Activated CD4-positive, alpha-beta T cell treated with anti-CD3 and anti-CD28 coated beads for 36 hours (primary cell): ENCODE results near the gene TNS1. TPM values are rescaled to one million over a fixed set of nuclear protein-coding genes. Genes with fewer than 3 reads are reported as not detected.

Experiments used
- ATAC-seq: fragments of 200-7000 bp; cut with Tn5 transposase; one replicate; pipeline ENCODE4 v1.10.0; 2021; ENCODE audit warnings: mild to moderate bottlenecking, moderate library complexity
- CTCF ChIA-PET: fragments of 350-600 bp; sonication (Branson Sonifier 250); formaldehyde crosslinking; loops from one replicate; lab custom pipeline; 2021; ENCODE audit warnings: antibody characterized with exemption; lab: Charles Lee
- POLR2A ChIA-PET: fragments of 350-600 bp; sonication (Branson Sonifier 250); formaldehyde crosslinking; loops from one replicate; lab custom pipeline; 2021; ENCODE audit warnings: antibody characterized with exemption, inconsistent platforms; lab: Charles Lee
- DNase-seq: peaks from one replicate; pipeline ENCODE4 v3.0.0-alpha.2; 2020
- H3K27ac Mint-ChIP-seq: one replicate; pipeline ENCODE4 v1.8.0; 2021; ENCODE audit warnings: mixed read lengths
- H3K27me3 Mint-ChIP-seq: one replicate; pipeline ENCODE4 v1.8.0; 2021; ENCODE audit warnings: mixed read lengths
- H3K36me3 Mint-ChIP-seq: one replicate; pipeline ENCODE4 v1.8.0; 2021; ENCODE audit warnings: low read depth, mixed read lengths
- H3K4me1 Mint-ChIP-seq: one replicate; pipeline ENCODE4 v1.8.0; 2021; ENCODE audit warnings: mixed read lengths
- H3K4me3 Mint-ChIP-seq: one replicate; pipeline ENCODE4 v1.8.0; 2021; ENCODE audit warnings: mild to moderate bottlenecking, moderate library complexity, mixed read lengths
- H3K9me3 Mint-ChIP-seq: one replicate; pipeline ENCODE4 v1.8.0; 2021; ENCODE audit warnings: low read depth, mixed read lengths
- intact Hi-C, 2 experiments: fragments of 100-400 bp; cut with DNase I in 1 of 2; cut with micrococcal nuclease in 1 of 2; formaldehyde crosslinking; loops; one replicate each; pipeline versions ENCODE4 v1.14.2 to v1.15.1; 2022 to 2024; cut with DNase I, micrococcal nuclease
- total RNA-seq, 2 experiments: library from RNA; stranded (reverse); gene quantifications; one replicate each; pipeline ENCODE4 v1.2.3, GENCODE V29; 2021

TNS1 gene
- total RNA-seq, 2 experiments from 2014 or later = 0.64 to 0.88 TPM

DNA sequence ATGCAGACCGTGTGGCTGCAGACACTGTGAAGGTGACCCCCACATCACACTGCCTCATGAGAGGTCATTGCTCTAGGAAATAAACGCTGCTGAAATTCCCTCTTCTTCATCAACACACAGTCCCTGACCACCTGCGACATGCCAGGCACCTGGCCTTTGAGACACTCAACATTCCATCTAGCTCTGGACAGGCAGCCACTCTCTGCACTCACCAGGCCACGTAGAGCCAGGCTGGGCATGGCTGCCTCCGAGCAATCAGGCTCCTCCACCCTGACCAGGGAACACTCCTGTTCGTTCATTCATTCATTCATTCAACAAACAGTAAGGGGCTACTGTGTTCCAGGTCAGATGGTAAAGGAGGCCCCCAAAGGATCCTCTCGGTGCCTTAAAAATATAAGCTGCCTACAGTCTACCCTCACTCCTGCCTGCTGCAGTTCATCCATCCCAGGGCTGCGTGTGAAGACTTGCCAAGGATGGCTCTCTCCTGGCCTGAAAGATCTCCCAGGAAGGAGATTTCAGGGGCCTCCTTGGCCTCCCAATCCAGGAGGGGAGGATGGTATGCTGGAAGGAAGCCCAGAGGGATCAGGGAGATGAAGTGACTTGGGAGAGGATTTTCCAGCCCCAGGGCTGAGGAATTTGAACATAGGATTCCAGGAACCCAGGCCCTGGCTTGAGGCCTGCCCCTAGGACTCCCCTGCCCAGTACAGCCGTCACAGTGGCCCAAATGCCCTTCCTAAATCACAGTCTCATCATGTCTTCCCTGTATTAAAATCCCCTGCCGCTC is 66.7 kb downstream of the TNS1 start:
- Mint-ChIP-seq H3K27me3 (peaks cover 2% of the 10 kb centered on the region), H3K4me3 (no peak overlapping the region), H3K27ac (no peak overlapping the region), H3K36me3 (no peaks in the 10 kb centered on the region), H3K4me1 (peaks cover 2% of the 10 kb centered on the region), H3K9me3 (no peaks in the 10 kb centered on the region)
- intact Hi-C loops = no loop called here
- ChIA-PET CTCF (no interaction called here), POLR2A (no interaction called here)
- DNase-seq (no peak), ATAC-seq (no peak)

DNA sequence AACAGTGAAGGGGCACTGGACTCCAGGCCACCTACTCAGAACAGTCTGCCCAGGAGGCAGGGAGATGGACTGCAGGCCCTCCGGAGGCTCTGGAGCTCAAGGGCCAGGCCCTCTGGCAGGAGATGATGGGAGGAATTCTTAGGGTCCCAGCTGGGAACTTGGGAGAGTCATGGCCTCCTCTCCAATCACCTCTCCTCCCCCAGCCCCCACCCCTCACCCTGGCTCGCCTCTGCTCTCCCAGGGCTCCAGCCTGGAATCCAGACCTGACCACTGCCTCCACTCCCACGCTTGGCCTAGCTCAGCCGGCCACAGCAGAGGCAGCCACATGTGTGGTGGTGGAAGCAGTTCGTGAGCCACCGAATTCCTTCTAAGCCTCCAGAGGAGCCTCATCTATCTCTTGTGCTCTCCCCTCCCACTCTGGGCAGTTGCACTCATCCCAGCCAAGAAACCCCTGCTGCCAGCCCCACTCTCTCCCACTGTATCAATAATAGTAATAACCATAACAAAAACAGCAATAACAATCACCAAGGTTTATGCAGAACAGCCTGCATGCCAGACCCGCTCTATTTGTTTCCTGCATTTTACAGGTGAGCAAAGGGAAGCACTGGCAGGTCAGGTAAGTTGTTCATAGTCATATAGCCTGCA is 67.4 kb downstream of the TNS1 start:
- Mint-ChIP-seq H3K9me3 (no peaks in the 10 kb centered on the region), H3K4me3 (no peak overlapping the region), H3K36me3 (no peaks in the 10 kb centered on the region), H3K27ac (no peak overlapping the region), H3K4me1 (peaks cover 2% of the 10 kb centered on the region), H3K27me3 (peaks cover 4% of the 10 kb centered on the region)
- DNase-seq = no peak
- intact Hi-C loops = no loop called here
- no peak for ATAC-seq
- ChIA-PET POLR2A (no interaction called here), CTCF (interaction anchor here (0.6 kb wide), 1 partner anchor 146 kb away, joined by 4 read pairs; no protein-coding TSS in a partner anchor)

DNA sequence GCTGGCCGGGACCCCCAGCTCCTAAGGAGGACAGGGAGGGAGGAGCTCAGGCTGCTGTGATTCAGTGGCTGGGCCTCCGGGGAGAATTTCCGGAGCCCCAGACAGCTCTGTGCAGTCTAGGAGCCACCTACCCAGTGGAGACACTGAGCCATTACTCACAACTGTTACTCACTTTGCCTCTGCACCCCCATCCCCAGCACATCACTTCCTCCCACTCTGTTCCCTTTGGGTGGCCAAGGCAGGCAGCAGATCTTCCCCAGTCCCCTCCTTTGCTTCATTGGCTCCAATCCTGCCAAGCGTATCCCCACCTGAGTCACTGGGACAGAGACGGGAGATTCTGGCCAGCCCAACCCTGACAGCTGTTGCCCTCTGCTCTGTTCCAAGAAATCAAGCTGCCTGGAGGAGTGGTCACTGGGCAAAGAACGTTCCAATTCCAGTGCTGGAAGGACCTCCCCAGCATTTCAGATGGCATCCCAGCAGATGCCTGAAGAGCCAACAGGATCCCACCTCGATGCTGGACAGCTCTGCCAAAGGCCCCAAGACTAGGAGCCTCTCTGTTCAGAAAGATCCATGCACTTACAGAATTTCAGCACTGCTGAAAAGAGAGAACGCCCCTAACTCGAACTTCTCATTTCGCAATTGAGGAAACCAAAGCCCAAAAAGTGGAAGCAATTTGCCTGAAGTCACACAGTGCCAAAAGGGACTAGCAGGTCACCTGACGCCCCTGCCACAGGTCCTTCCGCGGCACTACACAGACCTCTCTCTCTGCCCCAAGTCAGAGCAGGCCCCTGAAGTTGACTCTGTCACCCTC is 68.3 kb downstream of the TNS1 start:
- no peak overlapping the region for H3K4me3 Mint-ChIP-seq
- POLR2A ChIA-PET = no interaction called here
- intact Hi-C loops = no loop called here
- CTCF ChIA-PET = no interaction called here
- no peak overlapping the region for H3K27ac Mint-ChIP-seq
- no peaks in the 10 kb centered on the region for H3K9me3 Mint-ChIP-seq
- ATAC-seq (peak; percentile 81), DNase-seq (peak; percentile 34)
- peaks cover 2% of the 10 kb centered on the region for H3K4me1 Mint-ChIP-seq
- H3K36me3 Mint-ChIP-seq = no peaks in the 10 kb centered on the region
- H3K27me3 Mint-ChIP-seq = peaks cover 5% of the 10 kb centered on the region

DNA sequence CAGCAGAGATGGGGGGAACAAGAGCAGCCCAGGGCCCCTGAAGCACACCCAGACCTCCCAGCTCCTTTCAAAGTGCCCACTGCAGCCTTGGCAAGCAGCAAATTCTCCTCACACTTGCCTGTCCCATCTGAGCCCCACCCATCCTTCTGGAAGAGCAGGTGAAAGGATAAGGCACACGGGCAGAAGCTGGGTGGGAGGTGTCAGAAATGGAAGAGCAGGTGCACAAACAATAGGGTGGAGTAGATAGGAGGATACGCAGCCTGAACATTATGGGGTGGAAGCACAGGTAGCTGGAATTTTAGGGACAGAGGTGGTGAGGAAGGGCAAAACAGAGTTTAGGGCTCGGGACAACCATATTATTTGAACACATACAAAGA is 69.2 kb downstream of the TNS1 start:
- POLR2A ChIA-PET = no interaction called here
- CTCF ChIA-PET = interaction anchor here (0.6 to 0.9 kb wide), 2 partner anchors 60 to 154 kb away, joined by 3 read pairs; no protein-coding TSS in a partner anchor
- H3K4me3 Mint-ChIP-seq = no peak overlapping the region
- no peaks in the 10 kb centered on the region for H3K9me3 Mint-ChIP-seq
- DNase-seq (no peak), ATAC-seq (no peak)
- H3K36me3 Mint-ChIP-seq = no peaks in the 10 kb centered on the region
- H3K4me1 Mint-ChIP-seq = peaks cover 2% of the 10 kb centered on the region
- no peak overlapping the region for H3K27ac Mint-ChIP-seq
- intact Hi-C loops = no loop called here
- peaks cover 5% of the 10 kb centered on the region for H3K27me3 Mint-ChIP-seq

GRCh38 chr2:217932803-217933616 is 69.8 kb downstream of the TNS1 start:
- H3K27me3 Mint-ChIP-seq = peaks cover 5% of the 10 kb centered on the region
- ATAC-seq = no peak
- POLR2A ChIA-PET = no interaction called here

DNA sequence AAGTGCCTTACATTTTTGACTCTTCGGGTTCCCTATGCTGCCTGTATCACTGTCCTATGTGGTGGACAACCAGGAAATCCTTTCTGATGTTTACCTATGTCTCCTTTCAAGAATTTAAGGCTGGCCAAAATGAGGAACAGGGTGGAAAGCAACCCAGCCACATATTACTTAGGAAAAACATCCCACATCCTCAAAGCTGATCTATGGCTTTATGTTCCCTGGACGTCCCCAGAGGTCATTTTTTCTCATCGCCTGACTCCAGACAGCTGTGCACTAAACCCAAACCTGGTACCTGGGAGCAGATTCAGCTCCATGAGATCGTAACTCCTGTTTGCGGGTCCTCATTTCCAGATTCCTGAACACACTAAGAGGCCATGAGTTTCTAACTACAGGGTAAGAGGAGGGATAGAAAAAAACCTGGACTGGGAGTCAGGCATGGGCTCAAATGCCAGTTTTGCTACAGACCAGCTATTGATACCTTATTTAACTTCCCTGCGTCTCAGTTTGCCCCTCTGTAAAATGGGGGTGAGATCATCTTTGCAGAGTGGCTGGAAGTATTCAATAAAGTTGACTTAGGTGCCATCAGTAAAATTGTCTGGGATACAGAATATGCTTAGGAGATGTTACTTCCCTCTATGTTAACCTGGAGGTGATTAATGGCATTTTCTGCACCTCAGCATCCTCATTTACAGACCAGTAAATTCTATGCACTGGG is 70.8 kb downstream of the TNS1 start:
- Mint-ChIP-seq H3K36me3 (no peaks in the 10 kb centered on the region), H3K27ac (no peak overlapping the region), H3K4me3 (no peak overlapping the region), H3K27me3 (peaks cover 5% of the 10 kb centered on the region), H3K9me3 (no peaks in the 10 kb centered on the region), H3K4me1 (peaks cover 2% of the 10 kb centered on the region)
- CTCF ChIA-PET = interaction anchor here (1.6 kb wide), 1 partner anchor 56 kb away, joined by 3 read pairs; no protein-coding TSS in a partner anchor
- intact Hi-C loops = no loop called here
- POLR2A ChIA-PET = no interaction called here
- ATAC-seq (no peak), DNase-seq (no peak)

More at GRCh38 chr2:217932803-217933616, 69.8 kb downstream of the TNS1 start:
- no peak overlapping the region for H3K4me3 Mint-ChIP-seq
- CTCF ChIA-PET = interaction anchor here (0.6 to 1.6 kb wide), 3 partner anchors 55 to 155 kb away, joined by 3 read pairs; no protein-coding TSS in a partner anchor
- intact Hi-C loops = no loop called here
- H3K9me3 Mint-ChIP-seq = no peaks in the 10 kb centered on the region
- DNase-seq = no peak
- H3K4me1 Mint-ChIP-seq = peaks cover 2% of the 10 kb centered on the region
- H3K27ac Mint-ChIP-seq = no peak overlapping the region
- H3K36me3 Mint-ChIP-seq = no peaks in the 10 kb centered on the region

- CTCF ChIA-PET = no interaction called here
- POLR2A ChIA-PET = no interaction called here
- intact Hi-C loops = no loop called here
- DNase-seq (no peak), ATAC-seq (no peak)
- Mint-ChIP-seq H3K4me3 (no peak overlapping the region), H3K27ac (no peak overlapping the region), H3K36me3 (no peaks in the 10 kb centered on the region), H3K9me3 (no peaks in the 10 kb centered on the region), H3K27me3 (peaks cover 5% of the 10 kb centered on the region), H3K4me1 (peaks cover 2% of the 10 kb centered on the region)
Observed at GRCh38 chr2:217930761-217931563, 71.8 kb downstream of the TNS1 start.

GRCh38 chr2:217929757-217930707 is 72.8 kb downstream of the TNS1 start:
- Mint-ChIP-seq H3K27me3 (peaks cover 5% of the 10 kb centered on the region), H3K27ac (no peak overlapping the region), H3K36me3 (no peaks in the 10 kb centered on the region), H3K4me3 (no peak overlapping the region), H3K9me3 (no peaks in the 10 kb centered on the region), H3K4me1 (peaks cover 2% of the 10 kb centered on the region)
- no peak for ATAC-seq
- intact Hi-C loops = no loop called here
- DNase-seq = no peak
- ChIA-PET POLR2A (no interaction called here), CTCF (interaction anchor here (0.6 to 1.2 kb wide), 2 partner anchors 83 to 144 kb away, joined by 3 to 5 read pairs; no protein-coding TSS in a partner anchor)

GRCh38 chr2:217929272-217929671 is 73.5 kb downstream of the TNS1 start:
- Mint-ChIP-seq H3K9me3 (no peaks in the 10 kb centered on the region), H3K27me3 (peaks cover 5% of the 10 kb centered on the region), H3K4me3 (no peak overlapping the region), H3K4me1 (no peaks in the 10 kb centered on the region), H3K27ac (no peak overlapping the region), H3K36me3 (no peaks in the 10 kb centered on the region)
- DNase-seq (no peak), ATAC-seq (no peak)
- POLR2A ChIA-PET = no interaction called here
- intact Hi-C loops = no loop called here
- CTCF ChIA-PET = interaction anchor here (1.2 kb wide), 1 partner anchor 144 kb away, joined by 3 read pairs; no protein-coding TSS in a partner anchor
